ENCODE results near the gene SMOC2. TPM values are rescaled to one million over a fixed set of nuclear protein-coding genes. Genes with fewer than 3 reads are reported as not detected.

Gene SMOC2
- polyA plus RNA-seq, 1 donor from 2014 or later = 0.50 TPM

DNA sequence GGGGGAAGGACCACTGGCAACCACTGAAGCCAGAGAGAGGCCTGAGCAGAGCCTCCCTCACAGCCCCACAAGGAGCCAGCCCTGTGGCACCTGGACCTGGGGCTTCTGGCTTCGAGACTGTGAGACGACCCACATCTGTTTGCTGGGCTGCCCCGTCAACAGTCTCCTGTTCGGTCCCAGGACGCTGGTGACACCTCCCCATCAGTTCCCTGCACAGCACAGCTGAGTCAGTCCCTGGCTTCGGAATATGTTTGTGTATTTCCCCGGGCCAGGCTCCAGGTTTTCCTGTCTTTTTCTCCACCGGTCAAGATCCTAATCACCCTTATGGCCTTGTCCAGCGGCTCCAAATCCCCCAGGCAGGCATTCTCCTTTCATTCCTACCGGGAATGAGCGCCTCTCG, 46.4 kb upstream of the SMOC2 start:
- no peaks in the 10 kb centered on the region for H3K9me3 ChIP-seq (ENCODE audit: low read length)
- TF ChIP-seq CTCF (IDR thresholded peaks at IDR 0.05; ENCODE audit: poor library complexity, severe bottlenecking) (no peak), POLR2AphosphoS5 (IDR thresholded peaks at IDR 0.05) (no peak), MXI1 (conservative IDR thresholded peaks at IDR 0.05; ENCODE audit: poor library complexity, severe bottlenecking) (no peak), TAF1 (IDR thresholded peaks at IDR 0.05; ENCODE audit: low read depth) (no peak), REST (IDR thresholded peaks at IDR 0.05; ENCODE audit: borderline replicate concordance) (no peak), EZH2 (IDR thresholded peaks at IDR 0.05; ENCODE audit: borderline replicate concordance, insufficient read depth, low read length, poor library complexity, severe bottlenecking) (no peak), EP300 (conservative IDR thresholded peaks at IDR 0.05; ENCODE audit: poor library complexity, severe bottlenecking) (no peak), SMC3 (conservative IDR thresholded peaks at IDR 0.05; ENCODE audit: poor library complexity) (no peak), RAD21 (conservative IDR thresholded peaks at IDR 0.05) (no peak)
- no peaks in the 10 kb centered on the region for H3K79me2 ChIP-seq (replicated peaks; ENCODE audit: insufficient read depth, low read length)
- no peak overlapping the region for H3K9ac ChIP-seq (ENCODE audit: low read length)
- no peaks in the 10 kb centered on the region for H4K20me1 ChIP-seq (ENCODE audit: insufficient read depth)
- H3K36me3 ChIP-seq (ENCODE audit: insufficient read depth, low read length) = no peaks in the 10 kb centered on the region
- H3K4me3 ChIP-seq (ENCODE audit: low read length) = no peak overlapping the region
- H3K9me2 ChIP-seq (ENCODE audit: insufficient read depth, low read length) = no peaks in the 10 kb centered on the region
- no peak overlapping the region for H2AFZ ChIP-seq (ENCODE audit: low read depth, low read length)
- H3K4me2 ChIP-seq (ENCODE audit: low read length) = no peak overlapping the region
- no peaks in the 10 kb centered on the region for H3F3A ChIP-seq (ENCODE audit: insufficient read depth, low read length, poor library complexity, severe bottlenecking)
- H3K27ac ChIP-seq (ENCODE audit: low read length) = no peak overlapping the region
- H3K27me3 ChIP-seq (ENCODE audit: insufficient read depth, low read depth, low read length) = no peaks in the 10 kb centered on the region

GRCh38 chr6:168395983-168396382, 45.0 kb upstream of the SMOC2 start:
- Histone ChIP-seq H3K36me3 (ENCODE audit: insufficient read depth, low read length) (no peaks in the 10 kb centered on the region), H3K27me3 (ENCODE audit: insufficient read depth, low read depth, low read length) (no peaks in the 10 kb centered on the region), H2AFZ (ENCODE audit: low read depth, low read length) (no peak overlapping the region), H3F3A (ENCODE audit: insufficient read depth, low read length, poor library complexity, severe bottlenecking) (no peaks in the 10 kb centered on the region), H3K9ac (ENCODE audit: low read length) (no peak overlapping the region), H3K9me2 (ENCODE audit: insufficient read depth, low read length) (no peaks in the 10 kb centered on the region), H3K4me2 (ENCODE audit: low read length) (no peak overlapping the region), H3K79me2 (replicated peaks; ENCODE audit: insufficient read depth, low read length) (no peaks in the 10 kb centered on the region), H4K20me1 (ENCODE audit: insufficient read depth) (no peaks in the 10 kb centered on the region), H3K27ac (ENCODE audit: low read length) (no peak overlapping the region), H3K9me3 (ENCODE audit: low read length) (no peaks in the 10 kb centered on the region), H3K4me3 (ENCODE audit: low read length) (no peak overlapping the region)
- no peak for TF ChIP-seq REST (IDR thresholded peaks at IDR 0.05; ENCODE audit: borderline replicate concordance)
- no peak for TF ChIP-seq CTCF (IDR thresholded peaks at IDR 0.05; ENCODE audit: poor library complexity, severe bottlenecking)
- no peak for TF ChIP-seq SMC3 (conservative IDR thresholded peaks at IDR 0.05; ENCODE audit: poor library complexity)
- no peak for TF ChIP-seq RAD21 (conservative IDR thresholded peaks at IDR 0.05)
- no peak for TF ChIP-seq EP300 (conservative IDR thresholded peaks at IDR 0.05; ENCODE audit: poor library complexity, severe bottlenecking)
- TF ChIP-seq TAF1 (IDR thresholded peaks at IDR 0.05; ENCODE audit: low read depth) = no peak
- TF ChIP-seq POLR2AphosphoS5 (IDR thresholded peaks at IDR 0.05) = no peak
- no peak for TF ChIP-seq MXI1 (conservative IDR thresholded peaks at IDR 0.05; ENCODE audit: poor library complexity, severe bottlenecking)
- TF ChIP-seq EZH2 (IDR thresholded peaks at IDR 0.05; ENCODE audit: borderline replicate concordance, insufficient read depth, low read length, poor library complexity, severe bottlenecking) = no peak
